GM12891 (cell line): ENCODE measurements around the gene CFAP100.

ENCODE experiments used
- POLR2A ChIP-seq: IDR thresholded peaks from 2 replicates; pipeline ENCODE4 v1.6.1; 2011; ENCODE audit warnings: low read depth, low read length, control low read depth
- POLR2AphosphoS5 ChIP-seq: IDR thresholded peaks from 2 replicates; pipeline ENCODE4 v1.6.1; 2011; ENCODE audit warnings: low read depth, low read length, control low read depth
- SPI1 ChIP-seq: IDR thresholded peaks from 2 replicates; pipeline ENCODE4 v1.6.1; 2011; ENCODE audit warnings: low read depth, low read length, control low read depth
- TAF1 ChIP-seq: IDR thresholded peaks from 2 replicates; pipeline ENCODE4 v1.6.1; 2011; ENCODE audit warnings: low read depth, low read length, control low read depth

GRCh38 chr3:126434931-126435411 is 40.3 kb downstream of the CFAP100 start:
- no peak for TF ChIP-seq TAF1
- TF ChIP-seq POLR2AphosphoS5: no peak
- no peak for TF ChIP-seq POLR2A
- TF ChIP-seq SPI1: no peak
